GM18868 (cell line): Measurements from ENCODE around the gene LEP.

ENCODE experiments used
- ATAC-seq: cut with Tn5 transposase; IDR thresholded peaks from one replicate; pipeline ENCODE4 v1.9.1; 2021; ENCODE audit warnings: mild to moderate bottlenecking, moderate library complexity; ENCODE audit not compliant: unreplicated experiment

Gene LEP

DNA sequence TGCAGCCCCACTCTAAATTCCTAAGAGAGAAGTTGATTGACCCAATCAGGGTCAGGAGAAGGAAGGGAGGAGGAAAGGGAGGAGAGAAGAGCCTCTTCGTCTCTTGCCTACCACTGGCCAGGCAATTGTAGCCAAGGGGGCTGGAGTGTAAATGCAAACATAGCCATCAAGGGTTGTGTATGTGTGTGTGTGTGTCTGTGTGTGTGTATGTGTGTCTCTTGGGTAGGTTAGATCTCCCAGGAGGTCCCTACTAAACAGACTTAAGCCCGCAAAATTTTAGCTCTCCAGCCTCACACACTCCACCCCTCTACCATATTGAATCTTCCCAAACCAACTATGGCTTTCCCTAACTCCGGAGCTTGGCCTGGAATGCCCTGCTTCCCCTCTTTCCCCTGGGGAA is 3.8 kb downstream of the LEP start:
- ATAC-seq, result no peak

GRCh38 chr7:128247108-128247507 is 6.0 kb downstream of the LEP start:
- no peak for ATAC-seq

DNA sequence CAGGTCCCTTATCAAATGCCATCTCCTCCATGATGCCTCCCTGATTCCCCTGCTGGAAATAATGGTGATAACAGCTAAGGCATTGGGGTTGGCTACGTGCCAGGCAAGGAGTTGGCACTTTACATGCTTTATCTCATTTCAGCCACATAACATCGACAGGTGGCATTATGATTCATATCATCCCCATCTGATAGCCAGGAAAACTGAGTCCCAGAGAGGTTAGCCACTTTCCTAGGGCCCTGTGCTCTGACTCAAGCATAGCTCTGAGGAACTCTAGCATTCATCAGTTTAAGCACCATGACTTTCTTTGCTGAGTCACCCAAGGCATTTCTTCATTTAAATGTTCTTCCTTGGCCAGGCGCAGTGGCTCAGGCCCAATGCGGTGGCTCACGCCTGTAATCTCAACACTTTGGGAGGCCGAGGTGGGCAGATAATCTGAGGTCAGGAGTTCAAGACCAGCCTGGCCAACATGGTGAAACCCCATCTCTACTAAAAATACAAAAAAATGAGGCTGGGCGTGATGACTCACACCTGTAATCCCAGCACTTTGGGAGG is 6.6 kb downstream of the LEP start:
- ATAC-seq, result no peak

- ATAC-seq, result no peak
Measured at GRCh38 chr7:128251337-128251736, 10.3 kb downstream of the LEP start.

DNA sequence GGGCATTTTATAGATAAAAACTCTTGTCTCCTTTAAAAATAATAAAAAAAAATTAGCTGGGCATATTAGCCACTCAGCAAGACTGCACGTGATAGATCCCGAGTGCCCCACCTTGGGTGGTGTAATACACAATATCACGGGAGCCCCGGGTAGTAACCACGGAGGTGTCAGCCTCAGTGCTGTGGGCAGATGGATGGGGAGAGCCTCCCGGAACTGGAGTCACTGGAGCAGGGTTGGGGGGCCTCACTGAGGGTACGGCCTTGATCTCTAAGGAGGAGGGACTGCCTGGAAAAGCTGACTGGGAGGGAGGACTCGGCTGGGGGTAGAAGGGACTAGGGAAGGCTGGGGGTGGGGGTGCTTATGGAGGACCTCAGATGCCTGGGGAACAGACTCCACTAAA is 12.6 kb downstream of the LEP start:
- ATAC-seq, result no peak

- ATAC-seq, result no peak
Measured at GRCh38 chr7:128254470-128254869, 13.4 kb downstream of the LEP start.

DNA sequence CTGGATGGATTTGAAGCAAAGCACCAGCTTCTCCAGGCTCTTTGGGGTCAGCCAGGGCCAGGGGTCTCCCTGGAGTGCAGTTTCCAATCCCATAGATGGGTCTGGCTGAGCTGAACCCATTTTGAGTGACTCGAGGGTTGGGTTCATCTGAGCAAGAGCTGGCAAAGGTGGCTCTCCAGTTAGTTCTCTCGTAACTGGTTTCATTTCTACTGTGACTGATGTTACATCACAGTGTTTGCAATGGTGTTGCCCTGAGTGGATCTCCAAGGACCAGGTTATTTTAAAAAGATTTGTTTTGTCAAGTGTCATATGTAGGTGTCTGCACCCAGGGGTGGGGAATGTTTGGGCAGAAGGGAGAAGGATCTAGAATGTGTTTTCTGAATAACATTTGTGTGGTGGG is 14.2 kb downstream of the LEP start:
- ATAC-seq, result no peak

DNA sequence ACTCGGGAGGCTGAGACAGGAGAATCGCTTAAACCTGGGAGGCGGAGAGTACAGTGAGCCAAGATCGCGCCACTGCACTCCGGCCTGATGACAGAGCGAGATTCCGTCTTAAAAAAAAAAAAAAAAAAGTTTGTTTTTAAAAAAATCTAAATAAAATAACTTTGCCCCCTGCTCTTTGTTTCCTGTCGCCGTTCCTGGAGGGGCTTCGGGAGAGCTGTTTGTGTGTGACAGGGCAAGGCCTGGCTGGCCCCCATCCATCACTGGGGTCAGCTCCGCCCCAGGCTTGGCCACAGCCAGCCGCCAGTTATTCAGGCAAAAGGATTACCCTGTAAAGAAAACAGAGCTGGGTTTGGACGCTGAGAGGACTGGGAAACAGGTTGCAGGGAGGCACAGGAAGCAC is 16.4 kb downstream of the LEP start:
- no peak for ATAC-seq

GRCh38 chr7:128259131-128260061 is 18.3 kb downstream of the LEP start:
- no peak for ATAC-seq

DNA sequence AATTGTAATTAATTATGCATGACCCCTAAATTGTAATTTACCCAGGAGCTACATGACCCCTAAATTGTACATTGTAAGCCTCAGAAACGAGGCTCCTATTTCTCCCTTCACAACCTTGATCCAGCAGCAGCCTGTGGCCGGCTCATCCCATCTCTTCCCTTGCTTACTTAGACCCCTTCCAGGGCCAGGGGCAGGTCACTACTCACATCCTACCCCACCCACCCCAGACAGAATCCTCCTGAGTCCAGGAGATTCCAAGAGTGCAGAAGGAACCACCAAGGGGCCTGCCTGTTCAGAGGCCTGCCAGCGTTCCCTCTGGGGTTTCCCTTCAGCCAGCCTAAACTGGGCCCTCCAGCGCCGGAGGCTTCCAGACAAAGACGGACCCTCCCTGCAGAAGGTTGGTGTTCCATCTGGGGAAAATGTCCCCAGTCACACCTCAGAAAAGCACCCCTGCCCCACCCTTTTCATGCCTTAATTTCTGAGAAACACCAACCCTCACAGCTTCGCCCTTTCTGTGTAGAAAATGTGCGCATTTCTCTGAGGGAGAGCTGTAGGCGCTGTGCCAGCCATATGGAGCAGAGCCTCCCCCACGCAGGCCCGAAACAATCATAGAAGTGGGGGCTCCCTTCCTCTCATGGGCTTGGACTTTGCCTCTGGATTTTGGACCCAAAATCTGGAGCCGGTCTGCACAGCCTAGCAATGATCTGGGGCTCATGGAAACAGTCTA is 19.2 kb downstream of the LEP start:
- no peak for ATAC-seq

- no peak for ATAC-seq
Measured at GRCh38 chr7:128262273-128263028, 21.4 kb downstream of the LEP start.

GRCh38 chr7:128263420-128263819 is 22.3 kb downstream of the LEP start:
- ATAC-seq, result no peak

- no peak for ATAC-seq
Measured at GRCh38 chr7:128264477-128264876, 23.4 kb downstream of the LEP start.

GRCh38 chr7:128265156-128265905 is 24.3 kb downstream of the LEP start:
- no peak for ATAC-seq

- no peak for ATAC-seq
Measured at GRCh38 chr7:128265906-128266300, 24.8 kb downstream of the LEP start.

GRCh38 chr7:128266529-128266882 is 25.4 kb downstream of the LEP start:
- no peak for ATAC-seq

DNA sequence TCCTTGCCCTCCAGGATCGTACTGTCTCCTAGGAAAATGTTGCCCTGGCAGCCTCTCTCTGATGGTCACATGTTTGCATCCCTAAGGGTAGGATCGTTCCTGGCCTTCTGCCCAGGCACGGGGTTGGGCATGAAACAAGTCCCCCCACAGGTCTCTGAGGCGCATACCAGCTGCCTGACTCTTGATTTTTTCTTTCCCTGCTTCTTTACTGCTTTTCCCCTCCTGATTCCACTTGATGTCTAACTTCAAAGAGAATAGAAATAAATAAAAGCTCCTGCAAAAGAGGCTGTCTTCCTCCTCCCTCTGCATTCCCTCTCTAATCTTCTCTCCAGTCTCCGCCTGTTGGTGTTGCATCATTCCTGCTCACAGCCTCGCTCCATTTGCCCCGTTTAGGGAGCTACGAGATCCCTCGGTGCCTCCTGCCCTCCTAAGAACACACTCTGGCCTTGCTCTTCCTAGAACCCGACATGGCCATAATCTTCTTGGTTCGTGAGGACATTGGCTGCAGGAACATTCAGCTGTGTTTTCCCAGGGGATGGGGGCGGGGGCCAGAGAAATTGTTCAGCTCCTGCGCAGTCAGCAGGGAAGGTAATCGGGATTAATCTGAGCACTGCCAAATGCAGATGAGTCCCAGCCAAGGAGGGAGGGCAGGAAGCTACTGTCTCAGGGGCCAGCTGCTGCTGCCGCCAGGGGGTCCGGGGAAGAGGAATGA is 26.0 kb downstream of the LEP start:
- ATAC-seq, result no peak

DNA sequence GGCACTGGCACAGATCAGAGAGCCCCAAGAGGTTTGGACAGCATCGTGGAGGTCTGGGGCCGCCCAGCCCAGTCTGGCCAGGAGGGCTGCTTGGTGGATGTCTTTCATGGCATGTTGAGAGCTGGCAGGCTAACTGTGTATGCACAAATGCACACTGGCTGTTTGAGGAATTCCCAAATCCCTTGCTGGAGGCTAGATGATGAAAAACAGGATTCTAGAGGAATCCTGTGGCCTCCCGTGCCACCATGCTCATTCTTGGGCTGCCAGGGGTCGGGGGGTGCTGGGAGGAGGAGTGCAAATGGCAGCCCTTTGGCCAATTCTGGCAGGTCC is 26.5 kb downstream of the LEP start:
- no peak for ATAC-seq

GRCh38 chr7:128268233-128268632 is 27.2 kb downstream of the LEP start:
- no peak for ATAC-seq

GRCh38 chr7:128270826-128271272 is 29.8 kb downstream of the LEP start:
- no peak for ATAC-seq
